Nucleus accumbens (tissue), 56 donors: Measurements from ENCODE around the gene NPLOC4.

Experiments
- DNase-seq, 56 donors: peaks; one replicate each; lab custom pipeline; 2025; lab: John Stamatoyannopoulos, UW

The NPLOC4 gene

DNA sequence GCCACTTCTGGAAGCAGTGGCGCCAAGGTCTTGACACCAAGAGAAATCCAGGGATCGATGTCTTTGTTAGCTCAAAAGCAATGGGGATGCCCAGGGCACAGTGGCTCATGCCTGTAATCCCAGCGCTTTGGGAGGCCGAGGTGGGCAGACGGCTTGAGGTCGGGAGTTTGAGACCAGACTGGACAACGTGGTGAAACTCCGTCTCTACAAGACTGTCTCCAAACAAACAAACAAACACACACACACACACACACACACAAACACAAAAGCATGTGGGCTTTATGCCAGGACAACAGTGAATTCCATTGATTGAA lies 62.3 kb downstream of the NPLOC4 start:
- no peak for DNase-seq

- no peak for DNase-seq
Measured at GRCh38 chr17:81573794-81574642, 62.9 kb downstream of the NPLOC4 start.

GRCh38 chr17:81572563-81573168 lies 64.2 kb downstream of the NPLOC4 start:
- no peak for DNase-seq

DNA sequence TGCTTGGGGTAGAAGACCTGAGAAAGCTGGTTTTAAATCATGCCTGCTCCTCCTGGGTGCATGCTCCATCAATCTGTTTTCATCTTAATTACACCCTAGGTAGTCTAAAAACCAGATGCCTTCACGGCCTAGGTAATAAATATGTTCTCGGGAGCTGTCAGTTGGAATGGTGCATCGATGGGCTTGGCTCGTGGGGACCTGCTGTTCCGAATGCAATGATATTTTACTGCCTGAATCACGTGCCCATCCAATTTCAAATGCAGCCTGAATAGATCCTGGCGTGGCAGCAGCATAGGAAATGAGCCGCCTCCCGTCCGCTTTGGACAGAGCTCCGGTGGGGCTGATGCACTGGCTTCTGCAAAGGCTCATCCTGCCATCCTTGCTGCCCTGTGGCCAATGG lies 65.9 kb downstream of the NPLOC4 start:
- DNase-seq, result peak in 2 of 56 donors; percentile 9 to 17

- DNase-seq, result no peak
Measured at GRCh38 chr17:81569986-81570514, 66.9 kb downstream of the NPLOC4 start.

DNA sequence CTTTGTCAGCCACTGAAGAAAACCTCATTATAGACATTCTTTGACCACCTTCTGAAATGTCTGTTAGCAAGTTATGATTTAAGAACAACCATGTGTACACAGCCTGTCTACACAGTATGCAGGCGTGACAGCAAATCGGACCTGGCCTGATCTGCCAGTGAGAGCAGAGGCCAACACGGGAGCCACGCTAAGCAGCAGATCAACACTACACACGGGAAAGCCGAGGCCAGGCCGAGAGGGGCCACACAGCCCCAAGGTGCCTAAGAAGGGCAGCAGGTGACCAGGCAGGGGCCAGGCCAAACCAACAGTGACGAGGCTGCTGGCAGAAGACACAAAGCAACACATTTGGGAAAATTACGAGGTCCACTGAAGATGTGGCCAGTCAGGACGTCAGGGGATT lies 68.5 kb downstream of the NPLOC4 start:
- DNase-seq, result no peak

- no peak for DNase-seq
Measured at GRCh38 chr17:81567191-81567590, 69.7 kb downstream of the NPLOC4 start.

DNA sequence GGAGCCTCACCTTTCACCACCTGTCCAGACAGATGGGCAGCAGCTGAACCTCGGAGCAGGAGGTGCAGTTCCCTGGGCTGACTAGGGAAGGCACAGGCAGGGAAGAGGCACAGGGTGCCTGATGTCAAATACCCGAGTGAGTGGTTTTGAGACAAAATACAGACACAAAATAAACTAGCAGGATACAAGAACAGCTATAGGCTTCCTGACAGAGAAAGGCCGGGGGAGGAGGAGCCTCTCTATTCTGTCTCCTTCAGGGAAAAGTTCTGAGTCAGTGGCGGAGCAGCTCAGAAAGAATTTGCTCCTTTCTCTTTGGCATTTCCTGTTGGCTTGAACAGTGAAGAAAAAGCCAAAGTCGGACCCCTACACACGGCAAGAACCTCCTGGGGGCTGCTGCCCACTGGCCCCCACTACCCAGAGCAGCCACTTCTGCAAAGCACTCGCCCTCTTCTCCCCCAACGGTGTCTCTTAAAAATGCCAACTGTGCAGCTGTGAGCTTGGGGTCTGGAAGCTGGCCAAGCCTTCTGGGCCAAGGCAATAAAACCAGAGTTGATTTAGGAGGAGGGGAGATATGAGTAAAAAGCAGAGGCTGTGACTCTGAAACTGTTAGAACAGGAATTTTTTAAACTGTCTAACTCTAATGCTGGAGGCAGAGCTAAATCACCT lies 70.3 kb downstream of the NPLOC4 start:
- DNase-seq, result peak in 14 of 56 donors; percentile 7 to 64 (median 24)

DNA sequence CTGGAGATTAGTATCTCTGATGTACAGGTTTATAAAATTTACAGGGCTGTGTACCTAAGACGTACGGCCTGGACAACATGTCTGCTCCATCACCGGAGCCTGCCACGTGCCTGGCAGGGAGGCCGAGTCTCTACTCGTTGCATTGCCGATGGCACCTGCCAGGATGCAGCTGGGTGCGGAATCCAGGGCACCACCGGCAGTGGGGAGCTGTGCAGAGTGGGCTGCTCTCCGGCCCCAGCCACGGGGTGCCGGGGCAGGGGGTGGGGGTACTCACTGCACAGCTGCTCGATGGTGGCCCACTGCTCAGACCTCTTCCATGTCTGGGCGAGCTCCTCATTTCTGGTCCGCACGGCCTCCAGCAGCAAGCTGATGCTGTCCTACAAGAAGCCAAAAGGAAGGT lies 71.7 kb downstream of the NPLOC4 start:
- DNase-seq, result no peak

- no peak for DNase-seq
Measured at GRCh38 chr17:81564778-81565177, 72.1 kb downstream of the NPLOC4 start.

DNA sequence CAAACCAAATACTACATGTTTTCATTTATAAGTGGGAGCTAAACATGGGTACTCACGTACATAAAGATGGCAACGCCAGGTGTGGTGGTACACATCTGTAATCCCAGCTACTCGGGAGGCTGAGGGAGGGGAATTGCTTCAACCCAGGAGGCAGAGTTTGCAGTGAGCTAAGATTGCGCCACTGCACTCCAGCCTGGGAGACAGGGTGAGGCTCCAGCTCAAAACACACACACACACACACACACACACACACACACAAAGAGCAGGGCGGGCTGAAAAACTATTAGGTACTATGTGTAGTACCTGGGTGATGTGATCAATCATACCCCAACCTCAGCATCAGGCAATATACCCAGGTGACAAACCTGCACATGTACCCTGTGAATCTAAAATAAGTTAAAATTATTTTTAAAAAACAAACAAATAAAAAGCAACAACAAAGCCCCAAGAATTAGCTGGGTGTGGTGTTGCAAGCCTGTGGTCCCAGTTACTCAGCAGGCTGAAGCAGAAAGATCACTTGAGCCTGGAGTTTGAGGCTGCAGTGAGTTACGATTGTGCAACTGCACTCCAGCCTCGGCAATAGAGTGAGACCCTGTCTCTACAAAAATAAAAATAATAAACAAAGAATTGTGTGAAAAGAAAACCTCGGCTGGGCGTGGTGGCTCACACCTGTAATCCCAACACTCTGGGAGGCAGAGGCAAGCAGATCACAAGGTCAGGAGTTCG lies 72.9 kb downstream of the NPLOC4 start:
- DNase-seq, result no peak

DNA sequence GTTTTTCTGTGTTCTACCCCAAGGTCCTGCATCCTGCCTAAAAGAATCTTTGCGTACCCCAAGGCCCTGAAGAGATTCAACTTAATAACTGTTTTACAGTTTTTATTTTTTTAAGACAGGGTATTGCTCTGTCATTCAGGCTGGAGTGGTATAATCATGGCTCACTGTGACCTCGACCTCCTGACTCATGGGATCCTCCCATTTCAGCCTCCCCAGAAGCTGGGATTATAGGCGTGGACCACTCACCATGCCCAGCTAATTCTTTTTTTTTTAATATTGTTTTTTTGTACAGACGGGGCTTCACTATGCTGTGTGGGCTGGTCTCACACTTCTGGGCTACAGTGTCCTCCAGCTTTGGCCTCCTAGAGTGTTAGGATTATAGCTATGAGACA lies 75.4 kb downstream of the NPLOC4 start:
- DNase-seq, result no peak

- peak in 5 of 56 donors; percentile 11 to 33 (median 22) for DNase-seq
Measured at GRCh38 chr17:81558941-81559806, 77.7 kb downstream of the NPLOC4 start.

DNA sequence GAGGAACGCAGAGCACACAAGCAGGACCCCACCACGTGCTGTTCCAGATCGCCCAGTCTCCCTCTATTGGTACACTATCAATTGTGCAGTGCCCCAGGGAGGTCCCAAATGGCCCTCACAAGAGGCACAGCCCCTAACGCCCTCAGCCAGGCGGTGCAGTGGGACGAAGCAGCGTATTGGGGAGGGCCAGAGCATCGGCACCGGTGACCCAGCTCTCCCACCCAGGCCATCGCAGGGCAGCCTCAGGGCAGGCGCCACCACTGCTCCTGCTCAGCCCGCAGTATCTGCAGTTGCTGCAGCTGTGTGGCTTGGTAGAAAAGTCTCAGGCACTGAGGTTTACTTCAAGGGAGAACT lies 78.8 kb downstream of the NPLOC4 start:
- DNase-seq, result no peak

GRCh38 chr17:81557276-81558114 lies 79.4 kb downstream of the NPLOC4 start:
- no peak for DNase-seq

- DNase-seq, result no peak
Measured at GRCh38 chr17:81556863-81557262, 80.0 kb downstream of the NPLOC4 start.

DNA sequence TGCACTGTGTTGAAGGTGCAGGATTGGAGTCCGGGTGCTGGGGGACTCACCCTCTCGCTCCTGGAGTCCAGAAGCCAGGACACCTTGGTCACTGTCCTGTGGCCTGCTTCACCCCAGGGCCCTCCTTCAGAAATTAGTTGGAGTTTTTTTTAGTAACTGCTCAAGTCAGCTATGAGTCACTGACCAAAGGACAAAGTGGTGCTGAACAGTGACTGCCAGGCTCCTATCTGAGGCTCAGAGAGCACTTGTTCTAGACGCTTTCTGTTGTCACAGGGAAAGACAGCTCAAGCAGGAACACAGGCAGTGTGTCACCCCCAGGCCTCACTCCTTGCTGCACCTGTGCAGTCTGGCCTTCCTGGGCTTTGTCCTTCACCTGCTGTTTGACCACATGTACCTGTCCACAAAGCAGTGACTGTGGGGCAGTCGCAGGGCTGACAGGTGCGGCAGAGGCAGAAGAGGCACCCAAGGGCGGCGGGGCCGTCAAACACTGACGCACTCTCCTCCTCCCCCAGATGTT lies 80.7 kb downstream of the NPLOC4 start:
- DNase-seq, result no peak

- DNase-seq, result peak in 1 of 56 donors; percentile 38
Measured at GRCh38 chr17:81553616-81554181, 83.2 kb downstream of the NPLOC4 start.
